SK-N-SH (cell line): ENCODE measurements around the gene PCGF1. TPM values are rescaled to one million over a fixed set of nuclear protein-coding genes. Genes with fewer than 3 reads are reported as not detected.

ENCODE experiments used
- CTCF ChIA-PET: fragments of 300-600, 350-600 bp; formaldehyde crosslinking; extraction: SDS; loops from one replicate; lab custom pipeline; 2021; lab: Yijun Ruan, JAX
- POLR2A ChIA-PET: fragments of 350-600 bp; sonication (Branson Sonifier 250); formaldehyde crosslinking; extraction: SDS; loops from one replicate; lab custom pipeline; 2020; ENCODE audit warnings: antibody characterized with exemption, inconsistent platforms; lab: Yijun Ruan, JAX
- DNase-seq: peaks from one replicate; pipeline ENCODE4 v3.0.0; 2012
- H2AFZ ChIP-seq: fragments of 200-600 bp; sonication (generic); 2 replicates; pipeline ENCODE4 v1.8.1; 2016; ENCODE audit warnings: antibody characterized with exemption, mild to moderate bottlenecking, low read depth
- H3F3A ChIP-seq: fragments of 200-600 bp; sonication (generic); replicated peaks from 2 replicates; pipeline ENCODE3; 2016; ENCODE audit warnings: antibody characterized with exemption, mild to moderate bottlenecking; ENCODE audit not compliant: insufficient read depth
- H3K27ac ChIP-seq, 2 experiments: fragments of 200-500 bp in 1 of 2; fragments of 200-600 bp in 1 of 2; sonication (Bioruptor generic) in 1 of 2; sonication (generic), shearing (Covaris generic) in 1 of 2; 2 replicates each; pipeline versions ENCODE4 v1.5.1 to v1.6.1; 2014 to 2016; ENCODE audit warnings: low read depth in 2 of 2, inconsistent platforms in 1 of 2, low read length in 1 of 2, mild to moderate bottlenecking in 1 of 2, mixed read lengths in 1 of 2
- H3K27me3 ChIP-seq: fragments of 200-600 bp; sonication (generic), shearing (Covaris generic); 2 replicates; pipeline ENCODE4 v1.6.1; 2016; ENCODE audit warnings: mixed run types; ENCODE audit not compliant: insufficient read depth
- H3K36me3 ChIP-seq, 2 experiments: fragments of 200-500 bp in 1 of 2; fragments of 200-600 bp in 1 of 2; sonication (Bioruptor generic) in 1 of 2; sonication (generic) in 1 of 2; replicated peaks in 1 of 2; 2 replicates each; pipeline versions ENCODE3 to v1.5.1; 2014 to 2016; ENCODE audit warnings: low read length in 1 of 2, mild to moderate bottlenecking in 1 of 2; ENCODE audit not compliant: insufficient read depth in 2 of 2, control insufficient read depth in 1 of 2
- H3K4me1 ChIP-seq, 2 experiments: fragments of 200-500 bp in 1 of 2; fragments of 200-600 bp in 1 of 2; sonication (Bioruptor generic) in 1 of 2; sonication (generic), shearing (Covaris generic) in 1 of 2; 2 replicates each; pipeline versions ENCODE4 v1.5.1 to v1.6.1; 2014 to 2016; ENCODE audit warnings: low read depth in 1 of 2, low read length in 1 of 2, mixed run types in 1 of 2; ENCODE audit not compliant: insufficient read depth in 2 of 2, control insufficient read depth in 1 of 2
- H3K4me2 ChIP-seq: fragments of 200-600 bp; sonication (generic), shearing (Covaris generic); 2 replicates; pipeline ENCODE4 v1.6.1; 2017; ENCODE audit warnings: mixed run types
- H3K4me3 ChIP-seq, 2 experiments: fragments of 200-500 bp in 1 of 2; fragments of 200-600 bp in 1 of 2; sonication (Bioruptor generic) in 1 of 2; sonication (generic), shearing (Covaris generic) in 1 of 2; 2 replicates each; pipeline versions ENCODE4 v1.5.1 to v1.8.1; 2014 to 2016; ENCODE audit warnings: low read depth in 2 of 2, inconsistent platforms in 1 of 2, low read length in 1 of 2, mild to moderate bottlenecking in 1 of 2, mixed read lengths in 1 of 2, moderate library complexity in 1 of 2
- H3K79me2 ChIP-seq: fragments of 200-600 bp; sonication (generic); 2 replicates; pipeline ENCODE4 v1.8.1; 2017; ENCODE audit warnings: mild to moderate bottlenecking; ENCODE audit not compliant: insufficient read depth
- H3K9ac ChIP-seq: fragments of 200-600 bp; sonication (generic); 2 replicates; pipeline ENCODE4 v1.6.1; 2017; ENCODE audit warnings: mixed run types
- H3K9me2 ChIP-seq: fragments of 200-600 bp; sonication (generic); 2 replicates; pipeline ENCODE4 v1.6.1; 2017; ENCODE audit warnings: mixed run types
- H3K9me3 ChIP-seq: fragments of 200-600 bp; sonication (generic); 2 replicates; pipeline ENCODE4 v1.6.1; 2017; ENCODE audit warnings: mixed run types, mild to moderate bottlenecking, moderate library complexity
- H4K20me1 ChIP-seq: fragments of 200-600 bp; sonication (generic); 2 replicates; pipeline ENCODE4 v1.6.1; 2017; ENCODE audit warnings: mild to moderate bottlenecking, mixed run types; ENCODE audit not compliant: insufficient read depth
- EP300 ChIP-seq, 2 experiments: IDR thresholded peaks; 2 replicates each; pipeline versions ENCODE4 v1.4.0 to v1.6.1; 2012; ENCODE audit warnings: borderline replicate concordance in 1 of 2, low read depth in 1 of 2, low read length in 1 of 2
- FOSL2 ChIP-seq: IDR thresholded peaks from 2 replicates; pipeline ENCODE4 v1.4.0; 2012; ENCODE audit warnings: low read depth, mild to moderate bottlenecking, moderate library complexity, borderline replicate concordance
- FOXJ3 ChIP-seq: sonication (generic); formaldehyde crosslinking; IDR thresholded peaks from 2 replicates; pipeline ENCODE4 v1.5.1; 2020; ENCODE audit warnings: mild to moderate bottlenecking, missing genetic modification reagents
- FOXM1 ChIP-seq: IDR thresholded peaks from 2 replicates; pipeline ENCODE4 v1.4.0; 2012; ENCODE audit warnings: low read depth, mild to moderate bottlenecking
- MEF2A ChIP-seq: IDR thresholded peaks from 2 replicates; pipeline ENCODE4 v1.4.0; 2012; ENCODE audit warnings: low read depth, borderline replicate concordance
- MXI1 ChIP-seq: IDR thresholded peaks from 2 replicates; pipeline ENCODE4 v1.6.1; 2012; ENCODE audit warnings: mild to moderate bottlenecking, low read depth, low read length, improper control_type of control experiment
- NRF1 ChIP-seq: IDR thresholded peaks from 2 replicates; pipeline ENCODE4 v1.6.1; 2012; ENCODE audit warnings: low read depth, mild to moderate bottlenecking, low read length
- RAD21 ChIP-seq: IDR thresholded peaks from 2 replicates; pipeline ENCODE4 v1.6.1; 2012; ENCODE audit warnings: mild to moderate bottlenecking, low read length
- RCOR1 ChIP-seq: fragments of 150-350 bp; IDR thresholded peaks from 2 replicates; pipeline ENCODE4 v1.6.1; 2017; ENCODE audit warnings: antibody characterized with exemption, low read length
- REST ChIP-seq: IDR thresholded peaks from 2 replicates; pipeline ENCODE4 v1.6.1; 2012; ENCODE audit warnings: mild to moderate bottlenecking, low read depth, low read length, moderate library complexity
- RFX5 ChIP-seq: IDR thresholded peaks from 2 replicates; pipeline ENCODE4 v1.6.1; 2012; ENCODE audit warnings: mild to moderate bottlenecking, improper control_type of control experiment, low read length
- RXRA ChIP-seq: IDR thresholded peaks from 2 replicates; pipeline ENCODE4 v1.4.0; 2012; ENCODE audit warnings: low read depth, mild to moderate bottlenecking, borderline replicate concordance
- SIN3A ChIP-seq: IDR thresholded peaks from 2 replicates; pipeline ENCODE4 v1.6.1; 2012; ENCODE audit warnings: low read depth, mild to moderate bottlenecking, low read length, moderate library complexity, borderline replicate concordance
- USF1 ChIP-seq: IDR thresholded peaks from 2 replicates; pipeline ENCODE4 v1.4.0; 2012; ENCODE audit warnings: low read depth, borderline replicate concordance
- YY1 ChIP-seq: IDR thresholded peaks from 2 replicates; pipeline ENCODE4 v1.4.0; 2012; ENCODE audit warnings: low read depth, mild to moderate bottlenecking
- WGBS: methylation state at CpG from one replicate; pipeline ENCODE4 v1.1.6; 2017; ENCODE audit warnings: low lambda C conversion rate; 5-methylcytosine and 5-hydroxymethylcytosine counted together
- polyA plus RNA-seq, 3 experiments: library from polyadenylated mRNA; depleted of rRNA; stranded (reverse); fragments of >200 nt; gene quantifications; 2 replicates each; pipeline ENCODE4 v1.2.3, GENCODE V29; 2012

The PCGF1 gene
- polyA plus RNA-seq, 1 of the 3 experiments (the other 2 are of a cell fraction), result 44.9 TPM

GRCh38 chr2:74522516-74522915, 15.0 kb upstream of the PCGF1 start:
- ChIA-PET CTCF (interaction anchor here (0.7 to 1.5 kb wide), 4 partner anchors 10 to 39 kb away, joined by 3 to 5 read pairs (median 3); no protein-coding TSS in a partner anchor), POLR2A (interaction anchor here (0.6 to 2.2 kb wide), 5 partner anchors 8 to 16 kb away, joined by 3 to 5 read pairs (median 5); partner anchors contain the start of gene TLX2)
- no peak for DNase-seq
- H4K20me1 ChIP-seq, result no peaks in the 10 kb centered on the region
- H3K79me2 ChIP-seq, result peaks cover 3% of the 10 kb centered on the region; the same call in 1 of the 2 replicates
- H3K4me1 ChIP-seq, result peaks cover 0 to 2% of the 10 kb centered on the region in 2 experiments; a peak in 1 of 4 replicates
- no peaks in the 10 kb centered on the region for H3K9me3 ChIP-seq
- no peak overlapping the region for H3K4me2 ChIP-seq
- H3K4me3 ChIP-seq, result no peak overlapping the region
- peaks cover 3% of the 10 kb centered on the region for H3F3A ChIP-seq
- WGBS, result 65% methylated on average over 2 of the region's 3 CpGs
- H3K27ac ChIP-seq, result no peak overlapping the region
- no peaks in the 10 kb centered on the region for H3K27me3 ChIP-seq
- H2AFZ ChIP-seq, result no peak overlapping the region
- peaks cover 15 to 19% of the 10 kb centered on the region in 2 experiments for H3K36me3 ChIP-seq
- H3K9ac ChIP-seq, result no peak overlapping the region
- TF ChIP-seq MEF2A, result no peak
- TF ChIP-seq, all 33 proteins: peak for 0
- H3K9me2 ChIP-seq, result no peaks in the 10 kb centered on the region

- TF ChIP-seq SIN3A (no peak), REST (no peak), EP300 (IDR thresholded peaks at IDR 0.05; ENCODE audit: borderline replicate concordance in 1 of 2, low read depth in 1 of 2, low read length in 1 of 2) (no peak), RCOR1 (no peak), RFX5 (no peak), FOSL2 (no peak), FOXJ3 (no peak), YY1 (no peak), NRF1 (no peak), FOXM1 (no peak), RAD21 (no peak), USF1 (no peak), RXRA (no peak), MXI1 (no peak)
- no peaks in the 10 kb centered on the region for H3K27me3 ChIP-seq
- no peak overlapping the region for H2AFZ ChIP-seq
- H3K4me2 ChIP-seq, result no peak overlapping the region
- WGBS, result 93% methylated on average over 13 of the region's 13 CpGs
- ChIA-PET CTCF (interaction anchor here (1.1 to 2.4 kb wide), 2 partner anchors 8 to 23 kb away, joined by 3 to 7 read pairs; no protein-coding TSS in a partner anchor), POLR2A (no interaction called here)
- H3K36me3 ChIP-seq, result peaks cover 4% of the 10 kb centered on the region in 2 experiments
- no peaks in the 10 kb centered on the region for H3K9me2 ChIP-seq
- H3K4me3 ChIP-seq, result no peak overlapping the region
- peaks cover 9 to 15% of the 10 kb centered on the region in 2 experiments; a peak in 1 of 4 replicates for H3K4me1 ChIP-seq
- H3K9me3 ChIP-seq, result no peaks in the 10 kb centered on the region
- peaks cover 15% of the 10 kb centered on the region for H3F3A ChIP-seq
- H4K20me1 ChIP-seq, result no peaks in the 10 kb centered on the region
- H3K27ac ChIP-seq, result no peak overlapping the region
- DNase-seq, result no peak
- no peak overlapping the region for H3K9ac ChIP-seq
- H3K79me2 ChIP-seq, result peaks cover 23% of the 10 kb centered on the region; the same call in 1 of the 2 replicates
Observed at GRCh38 chr2:74516650-74517049, 9.2 kb upstream of the PCGF1 start.
